NCI-H345 (cell line): ENCODE measurements around the gene CFAP46.
A peak's percentile ranks its signal among the peaks of the same experiment; 100 is the strongest.
"Not testable (repeated sequence)": the region's sequence is repeated elsewhere in the genome, so short reads cannot be mapped to it uniquely, and the experiment has no call there.

Experiments
- DNase-seq: peaks from one replicate; lab custom pipeline; 2025; lab: John Stamatoyannopoulos, UW

The CFAP46 gene

DNA sequence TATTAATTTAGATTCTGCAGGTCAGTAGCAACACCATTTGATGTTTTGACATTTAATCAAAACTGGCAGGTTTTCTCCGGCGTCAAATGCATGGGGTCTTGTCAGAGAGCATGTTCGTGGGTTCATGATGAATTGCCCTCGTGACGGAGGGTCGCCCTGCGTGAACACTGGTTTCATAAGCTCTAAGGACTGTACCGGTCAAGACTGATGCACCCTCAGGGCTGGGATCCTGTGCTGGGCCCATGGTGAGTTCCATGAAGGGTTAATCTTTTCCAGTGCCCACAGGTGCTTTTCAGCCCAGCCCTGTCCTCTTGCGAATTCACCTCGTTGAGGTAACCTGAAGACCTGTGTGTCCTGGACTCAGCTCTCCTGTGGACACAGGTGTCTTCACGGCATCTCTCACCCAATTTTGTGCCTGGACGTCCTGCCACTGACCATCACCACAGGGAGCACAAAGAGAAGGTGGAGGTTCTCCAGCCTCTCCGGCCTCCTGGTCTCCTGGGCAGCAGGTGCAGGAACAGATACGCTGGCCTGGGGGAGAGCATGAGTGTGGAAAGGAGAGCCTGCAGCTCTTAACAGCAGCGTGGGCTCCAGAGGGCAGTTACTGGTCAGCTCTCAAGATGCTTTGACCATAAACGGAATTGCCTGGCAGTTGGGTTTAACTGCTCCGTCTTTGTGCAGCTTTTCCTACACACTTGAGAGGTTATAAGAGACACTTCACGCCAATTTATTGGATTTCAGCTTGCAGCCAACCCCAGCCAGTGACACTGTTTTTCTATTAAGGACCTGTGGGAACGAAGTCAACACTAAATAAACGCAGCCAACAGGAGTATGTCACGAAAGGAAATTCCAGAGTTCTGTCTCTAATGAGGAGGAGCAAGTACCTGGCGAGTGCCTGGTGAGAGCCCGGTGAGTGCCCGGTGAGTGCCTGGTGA is 37.4 kb upstream of the CFAP46 start:
- DNase-seq, result no peak

DNA sequence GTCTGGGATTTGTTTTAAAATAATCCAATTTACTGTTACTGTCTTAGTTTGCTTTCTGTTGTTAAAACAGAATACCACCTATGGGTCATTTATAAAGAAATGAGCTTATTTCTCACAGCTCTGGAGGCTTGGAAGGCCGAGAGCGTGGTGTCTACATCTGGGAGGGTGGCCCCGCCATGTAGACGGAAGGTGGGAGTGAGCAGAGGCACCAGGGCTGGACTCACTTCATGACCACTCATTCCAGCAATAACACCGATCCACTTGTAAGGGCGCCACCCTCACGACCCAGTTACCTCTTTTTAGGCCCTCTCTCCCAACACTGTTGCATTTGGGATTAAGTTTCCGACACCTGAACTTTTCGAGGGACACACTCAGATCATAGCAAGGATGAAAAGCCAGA is 36.2 kb upstream of the CFAP46 start:
- DNase-seq, result no peak

DNA sequence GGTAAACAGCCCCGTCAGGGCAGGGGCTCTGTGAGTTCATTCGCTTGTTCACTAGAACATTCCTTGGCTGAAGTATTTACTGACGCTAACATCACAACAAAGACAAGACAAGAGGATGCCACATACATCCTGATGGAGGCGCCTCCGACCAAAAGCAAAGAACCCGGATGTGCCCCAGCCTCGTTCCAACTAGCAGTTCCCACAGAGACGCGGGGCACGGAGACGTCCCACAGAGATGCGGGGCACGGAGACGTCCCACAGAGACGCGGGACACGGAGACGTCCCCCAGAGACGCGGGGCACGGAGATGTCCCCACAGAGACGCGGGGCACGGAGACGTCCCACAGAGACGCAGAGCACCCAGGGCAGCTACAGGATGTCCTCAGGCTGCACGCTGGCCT is 35.4 kb upstream of the CFAP46 start:
- DNase-seq, result no peak

DNA sequence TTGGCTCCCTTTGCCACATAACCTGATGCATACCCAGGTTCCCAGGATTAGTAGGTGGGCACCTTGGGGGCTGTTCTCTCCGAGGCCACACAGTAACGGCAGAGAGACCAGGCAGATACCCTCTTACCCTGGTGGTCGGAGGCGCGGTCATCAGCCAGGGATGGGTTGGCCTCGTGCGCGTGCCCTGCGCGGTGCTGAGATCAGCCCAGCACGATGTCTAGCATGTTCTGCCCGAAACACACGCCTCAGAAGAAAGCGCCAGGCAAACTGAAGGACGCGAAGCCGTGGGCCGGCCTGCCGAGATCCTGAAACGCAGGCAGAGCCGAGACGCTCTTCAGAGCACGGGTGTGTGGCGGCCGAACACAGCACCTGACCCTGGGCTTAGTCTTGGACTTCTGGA is 34.7 kb upstream of the CFAP46 start:
- no peak for DNase-seq

DNA sequence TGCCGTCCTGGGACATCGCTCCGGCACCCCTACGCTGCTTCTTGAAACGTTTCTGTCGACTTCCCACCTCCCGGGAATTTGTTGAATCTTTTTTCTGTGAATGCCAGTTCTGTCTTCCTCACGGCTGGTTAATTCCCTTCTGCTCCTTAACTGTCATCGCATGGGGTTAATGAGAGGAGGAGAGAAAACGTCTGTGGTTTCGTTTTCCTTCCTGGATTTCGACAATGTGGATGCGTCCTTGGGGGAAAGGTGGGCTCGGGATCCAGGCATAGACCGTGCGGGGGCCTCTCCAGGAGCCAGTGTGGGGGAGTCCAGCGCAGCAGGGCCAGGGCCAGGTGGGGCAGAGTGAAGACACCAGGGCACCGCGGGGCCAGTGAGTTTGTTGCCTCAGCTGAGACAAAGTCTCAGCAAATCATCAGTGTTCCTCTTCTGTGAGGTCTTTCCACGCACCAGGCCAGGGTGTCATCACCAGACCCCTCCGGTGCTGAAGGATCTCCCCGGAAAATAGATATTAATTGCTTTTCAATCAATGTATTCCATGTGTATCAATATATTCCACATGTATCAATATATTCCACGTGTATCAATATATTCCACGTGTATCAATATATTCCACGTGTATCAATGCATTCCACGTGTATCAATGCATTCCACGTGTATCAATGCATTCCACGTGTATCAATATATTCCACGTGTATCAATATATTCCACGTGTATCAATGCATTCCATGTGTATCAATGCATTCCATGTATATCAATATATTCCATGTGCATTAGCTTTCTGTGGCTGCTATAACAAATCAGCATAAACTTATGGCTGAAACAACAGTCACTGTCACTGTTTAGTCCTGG is 33.7 kb upstream of the CFAP46 start:
- no peak for DNase-seq

DNA sequence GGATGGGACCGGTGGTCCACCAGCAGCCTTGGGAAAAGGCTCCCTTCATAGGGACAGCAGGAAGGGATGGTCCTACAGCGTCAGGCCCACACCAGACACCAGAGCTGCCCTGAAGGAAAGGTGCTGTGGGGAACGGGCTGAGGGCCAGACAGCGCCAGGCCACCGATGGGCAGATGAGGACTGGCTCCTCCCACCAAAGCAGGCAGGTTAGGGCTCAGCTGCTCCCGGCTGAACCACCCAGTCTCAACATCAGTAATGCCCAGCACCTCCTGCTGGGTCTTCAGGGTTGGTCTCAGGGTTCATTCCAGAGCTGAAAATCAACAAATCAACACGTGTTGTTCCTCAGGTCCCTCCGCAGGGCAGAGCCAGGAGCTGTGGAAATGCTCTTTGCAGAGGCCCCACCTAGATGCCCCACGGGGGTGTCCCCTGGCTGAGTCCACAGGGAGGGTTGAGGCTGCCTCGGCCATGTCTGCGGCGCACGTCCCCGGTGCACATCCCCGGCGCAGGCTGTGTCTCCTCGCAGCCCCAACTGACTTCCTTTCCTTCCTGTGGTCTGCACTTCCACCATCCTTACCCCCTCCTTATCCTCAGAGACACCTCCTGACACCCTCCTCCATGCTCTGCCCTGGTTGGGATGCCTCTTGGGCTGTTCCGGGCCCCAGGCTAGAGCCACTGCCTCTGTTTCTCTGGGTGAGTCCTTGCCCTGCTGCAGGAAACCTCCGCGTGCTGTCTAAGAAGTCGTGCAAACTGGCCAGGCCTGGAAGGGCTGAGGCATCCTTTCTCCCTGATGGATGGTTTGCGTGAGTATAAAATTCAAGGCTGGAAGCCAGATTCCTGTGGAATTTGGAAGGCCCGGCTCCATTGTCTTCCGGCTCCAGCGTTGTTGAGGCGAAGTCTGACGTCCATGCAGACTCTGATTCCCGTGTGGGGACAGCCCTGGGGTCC is 32.8 kb upstream of the CFAP46 start:
- DNase-seq, result no peak

DNA sequence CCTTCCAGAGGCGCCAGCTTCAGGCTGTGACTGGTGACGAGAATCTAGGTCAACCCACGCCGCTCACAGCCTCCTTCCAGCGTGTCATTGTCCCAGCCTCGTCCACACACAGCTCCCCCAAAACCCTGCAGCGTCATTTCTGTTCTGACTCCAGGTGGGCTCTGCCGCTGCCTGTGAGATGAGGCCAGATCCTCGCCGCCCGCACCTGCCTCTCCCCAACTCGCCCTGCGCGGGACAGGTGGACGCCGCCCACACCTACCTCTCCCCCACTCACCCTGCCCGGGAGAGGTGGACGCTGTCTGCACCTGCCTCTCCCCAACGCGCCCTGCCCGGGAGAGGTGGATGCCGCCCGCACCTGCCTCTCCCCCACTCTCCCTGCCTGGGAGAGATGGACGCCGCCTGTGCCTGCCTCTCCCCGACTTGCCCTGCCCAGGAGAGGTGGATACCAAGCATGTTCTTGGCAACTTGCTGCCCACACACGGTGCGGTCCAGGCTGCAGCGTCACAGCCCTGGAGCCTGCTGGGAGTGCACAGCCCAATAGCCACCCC is 32.0 kb upstream of the CFAP46 start:
- DNase-seq, result peak; percentile 12

DNA sequence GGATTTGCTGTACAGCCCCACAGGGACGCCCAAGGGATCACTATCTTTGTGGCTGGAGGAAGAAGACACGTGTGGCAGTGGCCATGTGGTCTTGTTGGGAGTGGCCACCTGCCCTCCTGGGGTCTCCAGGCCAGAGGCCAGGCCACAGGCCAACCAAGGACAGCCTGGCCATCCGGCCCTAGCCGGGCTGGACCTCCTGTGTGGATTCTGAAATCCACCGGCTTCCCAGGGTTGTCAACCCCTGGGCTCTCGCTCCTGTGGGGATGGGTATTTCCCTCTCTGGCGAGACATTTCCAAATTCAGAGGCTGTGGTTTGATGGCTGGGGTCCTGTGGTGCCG is 31.5 kb upstream of the CFAP46 start:
- DNase-seq, result no peak

DNA sequence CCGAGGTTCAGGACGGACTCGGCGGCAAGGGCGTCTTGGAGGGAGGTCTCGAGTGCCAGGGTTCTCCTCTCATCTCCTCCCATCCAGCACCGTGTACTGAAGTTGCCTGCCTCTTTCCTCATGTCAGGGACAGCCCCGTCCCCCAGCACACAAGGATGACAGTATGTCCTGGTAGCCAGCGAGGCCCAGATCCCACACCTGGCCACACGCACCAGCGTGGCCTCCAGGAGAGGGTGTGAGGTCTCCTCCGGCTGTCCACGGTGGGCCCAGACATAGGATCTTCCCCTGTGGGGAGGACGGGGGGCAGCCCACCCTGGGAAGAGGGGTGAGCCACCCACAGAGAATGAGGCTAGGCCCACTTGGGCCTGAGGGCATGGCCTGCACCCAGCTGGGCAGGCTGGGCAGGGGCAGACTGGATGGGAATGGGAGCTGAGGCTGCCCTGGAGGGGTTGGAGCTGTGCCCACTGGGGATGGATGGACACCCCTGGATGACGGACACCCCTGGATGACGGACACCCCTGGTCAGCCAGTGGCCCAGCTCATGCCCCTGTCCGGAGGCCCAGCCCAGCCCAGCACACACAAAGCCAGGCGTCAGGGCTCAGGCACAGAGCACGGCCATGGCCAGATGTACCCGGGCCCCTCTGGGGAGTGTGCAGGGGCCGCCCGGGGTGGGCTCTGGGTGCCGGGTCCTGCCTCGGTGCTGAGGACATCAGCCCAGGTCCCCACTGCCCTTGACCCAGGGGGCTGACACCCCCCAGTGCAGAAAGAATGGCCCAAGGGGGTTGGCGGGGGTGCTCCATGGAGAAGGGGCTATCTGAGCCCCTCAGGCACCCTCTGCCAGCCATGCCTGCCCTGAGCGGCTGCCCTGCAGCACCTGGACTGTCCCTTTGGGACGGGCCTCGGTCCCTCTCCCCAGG is 30.9 kb upstream of the CFAP46 start:
- DNase-seq, result no peak

DNA sequence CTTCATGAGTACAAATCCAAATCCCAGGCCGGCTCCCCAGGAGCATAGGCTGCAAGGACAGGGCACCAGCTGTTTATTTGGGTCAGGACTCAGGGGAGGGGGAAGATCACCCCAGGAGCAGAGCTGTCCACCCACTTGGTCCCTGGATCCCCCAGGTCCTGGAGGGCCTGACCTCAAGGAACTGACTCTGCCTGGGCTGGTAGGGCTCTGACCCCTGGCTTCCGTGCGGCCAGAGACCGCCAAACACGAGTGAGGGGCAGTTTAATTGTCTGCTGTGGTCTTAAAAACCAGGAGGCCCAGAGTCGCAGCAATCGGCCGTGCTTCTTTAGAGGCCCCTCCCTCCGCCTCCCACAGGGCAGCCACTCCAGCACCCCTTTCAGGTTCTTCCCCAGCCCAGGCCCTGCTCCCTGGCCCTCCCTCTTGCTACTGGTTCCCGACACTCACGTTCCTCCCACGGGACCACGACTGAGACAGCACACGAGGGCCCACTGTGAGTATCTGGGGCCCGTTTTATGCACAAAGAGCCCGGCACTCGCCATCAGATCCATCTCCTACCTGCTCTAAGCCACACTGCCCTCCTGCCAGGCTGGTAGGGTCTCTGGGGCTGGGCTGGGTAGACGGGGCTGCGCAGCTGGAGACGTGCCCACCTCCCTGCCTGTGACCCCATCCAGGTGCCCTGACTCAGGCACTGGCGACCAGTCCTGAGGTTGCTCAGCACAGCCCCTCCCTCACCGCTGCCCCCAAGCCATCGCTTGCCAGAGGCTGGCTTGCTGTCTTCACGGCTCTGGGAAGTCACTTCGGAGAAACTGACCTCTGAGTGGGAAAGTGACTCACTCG is 30.0 kb upstream of the CFAP46 start:
- DNase-seq, result no peak

DNA sequence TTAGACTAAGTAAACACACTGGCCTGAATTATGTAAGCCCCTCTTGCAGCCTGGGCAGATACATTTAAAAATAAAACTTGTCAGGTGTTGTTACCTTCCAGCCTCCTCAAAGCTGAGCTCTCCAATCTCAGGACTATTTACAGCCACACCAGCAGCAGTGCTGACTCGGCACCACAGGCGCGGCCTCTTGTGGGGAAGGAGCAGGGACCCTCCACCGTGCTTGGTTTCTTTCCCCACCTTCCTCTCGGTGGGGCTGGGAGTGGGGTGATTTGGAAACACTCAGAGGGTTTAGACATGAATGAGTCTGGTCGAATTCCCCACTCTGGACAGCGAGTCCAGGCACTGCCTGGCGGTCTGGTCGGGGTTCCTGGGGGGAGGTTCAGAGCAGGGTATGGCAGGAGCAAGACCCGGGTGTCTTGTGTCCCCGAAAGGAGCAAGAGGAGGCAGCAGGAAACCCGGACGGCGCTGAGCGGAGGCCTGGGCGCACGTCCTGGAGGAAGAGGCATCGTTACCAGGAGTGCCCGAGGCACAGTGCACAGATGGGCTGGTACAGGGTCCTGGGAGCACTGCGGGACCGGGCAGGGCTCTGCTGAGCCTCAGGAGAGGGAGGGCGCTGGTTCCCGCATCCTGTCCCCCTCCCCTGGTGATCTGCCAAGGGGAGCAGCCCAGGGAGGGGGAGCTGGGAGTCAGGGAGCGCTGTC is 29.2 kb upstream of the CFAP46 start:
- no peak for DNase-seq

DNA sequence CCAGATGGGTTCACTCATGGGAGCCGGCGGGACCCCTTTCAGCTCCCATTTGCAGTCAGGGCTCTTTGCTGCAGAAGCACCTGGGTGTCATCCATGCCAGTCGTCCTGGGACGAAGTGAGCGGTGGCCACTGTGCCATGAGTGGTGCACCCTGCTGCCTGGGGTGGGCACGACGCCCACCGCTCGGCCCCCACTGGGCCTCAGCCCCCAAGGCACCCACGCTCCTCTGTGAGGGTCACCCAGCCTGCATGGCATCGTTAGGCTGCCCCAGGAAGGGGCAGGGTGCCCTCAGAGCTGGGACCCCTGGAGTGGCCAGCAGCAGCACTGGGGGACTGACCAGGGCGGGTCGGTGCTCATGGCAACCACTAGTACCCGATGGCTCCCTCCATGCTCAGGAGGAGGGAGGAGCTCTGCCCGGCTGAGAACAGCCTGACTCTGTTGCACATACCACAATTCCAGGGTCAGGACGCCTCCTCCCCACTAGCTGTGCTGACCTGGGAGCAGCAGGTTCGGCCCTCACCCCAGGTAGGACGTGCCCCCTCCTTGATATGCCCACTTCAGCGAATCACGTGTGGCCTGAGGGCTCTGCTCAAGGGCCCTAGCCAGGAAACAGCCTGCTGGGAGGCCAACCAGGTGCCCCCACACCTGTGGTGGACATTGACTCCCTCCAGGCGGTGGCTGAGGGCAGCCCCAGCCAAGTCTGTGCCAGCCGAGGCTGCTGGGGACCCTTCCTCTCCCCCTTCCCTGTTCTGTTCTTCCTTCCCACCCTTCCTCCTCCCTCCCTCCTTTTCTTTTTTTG is 28.5 kb upstream of the CFAP46 start:
- DNase-seq, result no peak

DNA sequence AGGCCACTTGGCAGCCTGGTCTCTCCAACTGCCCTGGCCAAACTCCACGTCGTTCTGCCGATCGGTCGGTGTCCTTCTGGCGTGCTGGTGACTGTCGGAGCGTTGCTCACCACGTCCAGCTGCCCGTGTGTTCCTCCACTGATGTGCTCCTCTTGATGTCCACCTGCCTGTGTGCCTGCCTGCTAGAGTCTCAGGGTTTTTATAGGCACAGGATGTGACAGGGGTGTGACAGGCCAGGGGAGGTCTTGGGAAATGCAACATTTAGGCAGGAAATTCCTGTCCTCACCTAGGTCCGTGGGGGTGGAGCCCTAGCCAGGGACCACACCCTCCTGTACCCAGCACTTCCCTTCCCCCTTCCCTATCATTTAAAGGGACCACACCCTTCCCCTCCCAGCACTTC is 25.2 kb upstream of the CFAP46 start:
- DNase-seq, result no peak

DNA sequence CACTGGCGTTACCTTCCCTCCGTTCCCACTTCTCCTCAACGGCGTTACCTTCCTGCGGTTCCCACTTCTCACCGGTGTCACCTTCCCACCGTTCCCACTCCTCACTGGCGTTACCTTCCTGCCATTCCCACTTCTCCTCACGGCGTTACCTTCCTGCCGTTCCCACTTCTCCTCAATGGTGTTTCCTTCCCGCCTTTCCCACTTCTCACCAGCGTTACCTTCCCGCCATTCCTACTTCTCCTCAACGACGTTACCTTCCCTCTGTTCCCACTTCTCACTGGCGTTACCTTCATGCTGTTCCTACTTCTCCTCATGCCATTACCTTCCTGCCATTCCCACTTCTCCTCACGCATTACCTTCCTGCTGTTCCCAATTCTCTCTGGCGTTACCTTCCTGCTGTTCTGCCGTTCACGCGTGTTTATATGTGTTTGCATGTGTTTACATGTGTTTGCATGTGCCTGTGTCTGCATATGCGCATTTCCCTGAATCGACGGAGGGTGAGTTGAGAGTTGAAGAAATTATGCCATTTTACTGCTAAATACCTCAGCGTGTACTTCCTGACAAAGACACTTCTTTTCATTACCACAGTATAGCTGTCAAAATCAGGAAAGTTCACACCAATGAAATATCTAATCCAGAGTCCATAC is 23.2 kb upstream of the CFAP46 start:
- DNase-seq, result no peak

DNA sequence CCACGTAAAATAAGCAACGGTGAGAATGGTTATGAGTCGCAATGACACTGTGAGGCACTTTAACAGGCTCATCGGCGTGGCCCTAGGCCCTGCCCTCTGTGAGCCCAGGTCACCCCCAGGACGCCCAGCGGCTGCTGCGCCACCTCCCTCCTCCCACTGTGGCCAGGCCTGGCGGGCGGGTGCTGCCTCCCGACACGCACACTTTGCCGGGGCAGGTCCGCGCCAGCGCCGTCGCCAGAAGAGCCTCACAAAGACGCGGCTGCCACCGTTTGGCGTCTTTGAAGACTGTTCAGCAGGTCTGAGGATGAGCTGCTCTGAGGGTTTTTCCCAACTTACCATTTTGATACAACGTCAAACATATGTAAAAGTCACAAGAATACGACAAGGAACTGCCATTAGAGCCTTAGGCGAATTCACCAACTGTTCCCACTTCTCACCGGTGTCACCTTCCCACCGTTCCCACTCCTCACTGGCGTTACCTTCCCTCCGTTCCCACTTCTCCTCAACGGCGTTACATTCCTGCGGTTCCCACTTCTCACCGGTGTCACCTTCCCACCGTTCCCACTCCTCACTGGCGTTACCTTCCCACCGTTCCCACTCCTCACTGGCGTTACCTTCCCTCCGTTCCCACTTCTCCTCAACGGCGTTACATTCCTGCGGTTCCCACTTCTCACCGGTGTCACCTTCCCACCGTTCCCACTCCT is 22.5 kb upstream of the CFAP46 start:
- not testable (repeated sequence) for DNase-seq

DNA sequence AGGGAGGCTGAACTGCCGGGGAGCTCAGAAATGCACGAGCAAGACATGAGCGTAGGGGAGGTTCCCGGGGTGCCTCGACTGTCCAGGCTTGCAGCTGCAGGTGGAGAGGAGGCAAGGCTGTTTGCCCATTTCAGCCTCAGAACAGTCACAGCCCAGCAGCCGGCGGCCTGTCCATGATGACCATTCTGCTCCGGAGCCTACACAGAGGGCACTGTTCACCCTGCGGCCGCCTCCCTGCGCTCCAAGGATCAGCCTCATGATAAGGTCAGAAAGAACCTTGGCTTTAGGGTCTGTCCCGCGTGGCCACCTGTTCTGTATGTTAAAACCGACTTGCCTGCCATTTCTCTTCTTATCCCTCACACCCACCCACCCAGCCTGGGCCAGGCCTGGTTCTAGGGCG is 21.9 kb upstream of the CFAP46 start:
- no peak for DNase-seq

DNA sequence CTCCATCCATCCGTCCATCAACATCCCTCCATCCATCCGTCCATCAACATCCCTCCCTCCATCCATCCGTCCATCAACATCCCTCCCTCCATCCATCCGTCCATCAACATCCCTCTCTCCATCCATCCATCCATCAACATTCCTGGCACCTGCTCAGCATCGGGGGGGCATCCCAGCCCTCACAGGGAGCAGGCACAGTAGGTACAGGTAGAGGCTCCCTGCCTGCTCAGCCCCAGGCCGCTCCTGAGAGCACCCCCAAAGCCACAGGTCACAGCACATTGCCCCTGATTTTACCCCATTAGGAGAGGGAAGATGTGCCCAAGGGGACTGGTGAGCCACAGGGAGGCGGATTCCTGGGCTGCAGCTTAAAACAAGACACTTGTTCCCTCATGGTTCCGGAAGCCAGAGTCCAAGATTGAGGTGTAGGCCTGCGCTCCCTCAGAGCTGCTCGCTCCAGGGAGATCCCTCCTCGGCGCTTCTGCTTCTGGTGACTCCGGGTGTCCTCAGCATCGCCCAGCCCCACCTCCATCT is 21.1 kb upstream of the CFAP46 start:
- no peak for DNase-seq
